Esophagus squamous epithelium (tissue), 4 donors: ENCODE measurements around the gene SAXO1.

Source experiments
- POLR2A ChIP-seq, 4 donors: fragments of 450-650 bp; IDR thresholded peaks; one replicate each; pipeline ENCODE4 v1.6.1; 2017; ENCODE audit warnings: antibody characterized with exemption in 4 of 4, mild to moderate bottlenecking in 4 of 4, moderate library complexity in 3 of 4
- TF ChIP-seq, protein P1 (sequence below), 6 experiments: fragments of 450-650 bp in 4 of 6; fragments of 200-600 bp in 2 of 6; sonication (generic) in 2 of 6; IDR thresholded peaks; one replicate each; pipeline ENCODE4 v1.5.1; 2016 to 2019; ENCODE audit warnings: antibody characterized with exemption in 6 of 6, mild to moderate bottlenecking in 4 of 6, moderate library complexity in 4 of 6

DNA sequence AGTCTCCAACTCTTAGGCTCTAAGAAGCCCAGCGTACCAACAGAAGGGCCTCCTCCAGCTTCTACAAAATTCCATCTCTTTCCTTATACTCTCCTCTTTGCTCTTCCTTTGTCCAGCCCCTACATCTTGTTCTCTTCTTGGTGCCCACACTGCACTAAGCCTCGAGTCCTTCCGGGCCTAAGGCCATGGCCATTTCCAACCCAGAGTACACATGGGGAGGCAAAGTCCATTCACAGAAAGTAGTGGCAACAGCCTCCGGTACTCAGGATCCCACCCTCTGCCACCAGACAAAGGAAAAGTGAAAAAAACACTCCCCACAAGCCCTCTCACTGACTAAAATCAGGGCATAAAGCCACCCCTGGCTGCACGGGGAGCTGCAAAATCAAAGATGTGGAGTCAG, 60.3 kb downstream of the SAXO1 start:
- TF ChIP-seq, protein P1, sequence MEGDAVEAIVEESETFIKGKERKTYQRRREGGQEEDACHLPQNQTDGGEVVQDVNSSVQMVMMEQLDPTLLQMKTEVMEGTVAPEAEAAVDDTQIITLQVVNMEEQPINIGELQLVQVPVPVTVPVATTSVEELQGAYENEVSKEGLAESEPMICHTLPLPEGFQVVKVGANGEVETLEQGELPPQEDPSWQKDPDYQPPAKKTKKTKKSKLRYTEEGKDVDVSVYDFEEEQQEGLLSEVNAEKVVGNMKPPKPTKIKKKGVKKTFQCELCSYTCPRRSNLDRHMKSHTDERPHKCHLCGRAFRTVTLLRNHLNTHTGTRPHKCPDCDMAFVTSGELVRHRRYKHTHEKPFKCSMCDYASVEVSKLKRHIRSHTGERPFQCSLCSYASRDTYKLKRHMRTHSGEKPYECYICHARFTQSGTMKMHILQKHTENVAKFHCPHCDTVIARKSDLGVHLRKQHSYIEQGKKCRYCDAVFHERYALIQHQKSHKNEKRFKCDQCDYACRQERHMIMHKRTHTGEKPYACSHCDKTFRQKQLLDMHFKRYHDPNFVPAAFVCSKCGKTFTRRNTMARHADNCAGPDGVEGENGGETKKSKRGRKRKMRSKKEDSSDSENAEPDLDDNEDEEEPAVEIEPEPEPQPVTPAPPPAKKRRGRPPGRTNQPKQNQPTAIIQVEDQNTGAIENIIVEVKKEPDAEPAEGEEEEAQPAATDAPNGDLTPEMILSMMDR (IDR thresholded peaks at IDR 0.05): no peak
- no peak for TF ChIP-seq POLR2A (IDR thresholded peaks at IDR 0.05)
